Fibroblast of lung (primary cell): ENCODE data around the gene AMMECR1. TPM values are rescaled to one million over a fixed set of nuclear protein-coding genes. Genes with fewer than 3 reads are reported as not detected.

ENCODE experiments used
- DNase-seq, 2 donors: peaks; one replicate each; pipeline versions ENCODE4 v3.0.0 to v3.0.0-alpha.2; 2010; ENCODE audit warnings: low read depth in 2 of 2
- H2AFZ ChIP-seq: 2 replicates; pipeline ENCODE4 v1.5.1; 2012; ENCODE audit warnings: low read length, control low read depth, inconsistent platforms
- H3K27ac ChIP-seq: 2 replicates; pipeline ENCODE4 v1.5.1; 2011; ENCODE audit warnings: low read length, control low read depth; ENCODE audit not compliant: insufficient read depth
- H3K27me3 ChIP-seq: 2 replicates; pipeline ENCODE4 v1.5.1; 2011; ENCODE audit warnings: mild to moderate bottlenecking, low read length; ENCODE audit not compliant: control insufficient read depth, insufficient read depth
- H3K36me3 ChIP-seq: 2 replicates; pipeline ENCODE4 v1.5.1; 2011; ENCODE audit warnings: low read length; ENCODE audit not compliant: control insufficient read depth, insufficient read depth
- H3K4me1 ChIP-seq: 2 replicates; pipeline ENCODE4 v1.5.1; 2011; ENCODE audit warnings: low read length; ENCODE audit not compliant: control insufficient read depth, insufficient read depth; ENCODE audit errors: extremely low read depth
- H3K4me2 ChIP-seq: 2 replicates; pipeline ENCODE4 v1.5.1; 2011; ENCODE audit warnings: low read length, control low read depth; ENCODE audit not compliant: insufficient read depth; ENCODE audit errors: extremely low read depth
- H3K4me3 ChIP-seq, 4 experiments: fragments of 200-600 bp in 1 of 4; sonication (generic) in 1 of 4; replicated peaks in 1 of 4; 2 replicates each; pipeline ENCODE4 v1.5.1; 2011 to 2016; ENCODE audit warnings: low read length in 4 of 4, low read depth in 3 of 4, mild to moderate bottlenecking in 3 of 4, control low read depth in 2 of 4, inconsistent platforms in 1 of 4, mixed read lengths in 1 of 4; ENCODE audit not compliant: insufficient read depth in 1 of 4; ENCODE audit errors: control extremely low read depth in 1 of 4
- H3K79me2 ChIP-seq: 2 replicates; pipeline ENCODE4 v1.5.1; 2012; ENCODE audit warnings: mild to moderate bottlenecking, low read length, inconsistent platforms; ENCODE audit not compliant: control insufficient read depth, insufficient read depth
- H3K9ac ChIP-seq: 2 replicates; pipeline ENCODE4 v1.5.1; 2011; ENCODE audit warnings: mild to moderate bottlenecking, low read length, control low read depth; ENCODE audit not compliant: insufficient read depth
- H3K9me3 ChIP-seq: 2 replicates; pipeline ENCODE4 v1.5.1; 2012; ENCODE audit warnings: low read depth, low read length; ENCODE audit not compliant: control insufficient read depth, insufficient read depth
- H4K20me1 ChIP-seq: 2 replicates; pipeline ENCODE4 v1.5.1; 2011; ENCODE audit warnings: low read length; ENCODE audit not compliant: control insufficient read depth, insufficient read depth; ENCODE audit errors: extremely low read depth
- EZH2 ChIP-seq: IDR thresholded peaks from 2 replicates; pipeline ENCODE4 v1.5.1; 2012; ENCODE audit warnings: low read length, control low read depth, mild to moderate bottlenecking; ENCODE audit errors: missing control alignments
- polyA plus RNA-seq, 2 donors: library from polyadenylated mRNA; depleted of rRNA in 1 of 2; stranded (reverse) in 1 of 2; unstranded in 1 of 2; fragments of >200 nt; gene quantifications; 2 replicates each; pipeline ENCODE4 v1.2.1, GENCODE V29; 2011 to 2012; ENCODE audit warnings: missing spikeins in 1 of 2
- total RNA-seq: library from RNA; depleted of rRNA; stranded (reverse); fragments of >200 nt; gene quantifications from 2 replicates; pipeline ENCODE4 v1.2.1, GENCODE V29; 2014
- TF ChIP-seq, protein P1 (sequence below), 2 donors: IDR thresholded peaks in 1 of 2; conservative IDR thresholded peaks in 1 of 2; 1 replicate in 1 of 2; 2 replicates in 1 of 2; pipeline ENCODE4 v1.5.1; 2011 to 2012; ENCODE audit warnings: low read length in 2 of 2, control low read depth in 1 of 2, inconsistent platforms in 1 of 2, low read depth in 1 of 2, mild to moderate bottlenecking in 1 of 2

The AMMECR1 gene
- total and polyA plus RNA-seq, 2 donors (not counting 1 experiment from before 2014, with no cell fraction given), result 7.6 to 9.2 TPM

DNA sequence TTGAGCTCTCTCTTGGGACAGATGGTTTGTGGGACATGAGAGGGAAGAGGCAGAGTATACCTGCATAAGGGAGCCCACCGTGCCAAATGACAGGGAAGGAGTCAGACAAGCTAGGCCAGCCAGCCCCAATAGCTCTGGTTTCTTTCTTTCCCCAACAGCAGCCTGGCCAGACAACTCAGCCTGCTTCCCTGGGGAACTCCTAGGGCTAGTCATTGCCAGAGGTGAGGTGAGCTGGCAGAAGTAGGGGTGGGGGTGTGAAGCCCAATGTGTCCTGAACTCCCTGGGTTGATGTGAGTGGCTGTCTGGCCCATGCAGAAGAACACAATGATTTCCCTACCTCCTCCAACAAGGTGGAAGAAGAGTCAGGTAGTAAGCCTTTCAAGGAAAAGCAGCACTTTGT lies 135.5 kb downstream of the AMMECR1 start:
- Histone ChIP-seq H3K79me2 (no peaks in the 10 kb centered on the region), H2AFZ (no peak overlapping the region), H3K9me3 (no peaks in the 10 kb centered on the region), H3K27me3 (no peaks in the 10 kb centered on the region), H3K4me1 (peaks cover 8% of the 10 kb centered on the region), H3K9ac (no peak overlapping the region), H3K4me2 (no peak overlapping the region), H3K4me3 (no peak overlapping the region), H3K36me3 (no peaks in the 10 kb centered on the region), H4K20me1 (no peaks in the 10 kb centered on the region), H3K27ac (no peak overlapping the region)
- TF ChIP-seq, protein P1, sequence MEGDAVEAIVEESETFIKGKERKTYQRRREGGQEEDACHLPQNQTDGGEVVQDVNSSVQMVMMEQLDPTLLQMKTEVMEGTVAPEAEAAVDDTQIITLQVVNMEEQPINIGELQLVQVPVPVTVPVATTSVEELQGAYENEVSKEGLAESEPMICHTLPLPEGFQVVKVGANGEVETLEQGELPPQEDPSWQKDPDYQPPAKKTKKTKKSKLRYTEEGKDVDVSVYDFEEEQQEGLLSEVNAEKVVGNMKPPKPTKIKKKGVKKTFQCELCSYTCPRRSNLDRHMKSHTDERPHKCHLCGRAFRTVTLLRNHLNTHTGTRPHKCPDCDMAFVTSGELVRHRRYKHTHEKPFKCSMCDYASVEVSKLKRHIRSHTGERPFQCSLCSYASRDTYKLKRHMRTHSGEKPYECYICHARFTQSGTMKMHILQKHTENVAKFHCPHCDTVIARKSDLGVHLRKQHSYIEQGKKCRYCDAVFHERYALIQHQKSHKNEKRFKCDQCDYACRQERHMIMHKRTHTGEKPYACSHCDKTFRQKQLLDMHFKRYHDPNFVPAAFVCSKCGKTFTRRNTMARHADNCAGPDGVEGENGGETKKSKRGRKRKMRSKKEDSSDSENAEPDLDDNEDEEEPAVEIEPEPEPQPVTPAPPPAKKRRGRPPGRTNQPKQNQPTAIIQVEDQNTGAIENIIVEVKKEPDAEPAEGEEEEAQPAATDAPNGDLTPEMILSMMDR (conservative IDR thresholded peaks at IDR 0.05 in 1 of 2, IDR thresholded peaks at IDR 0.05 in 1 of 2; ENCODE audit: low read depth in 1 of 2, low read length in 2 of 2), result no peak
- no peak for TF ChIP-seq EZH2
- peak in 1 of 2 donors; percentile 20 for DNase-seq

DNA sequence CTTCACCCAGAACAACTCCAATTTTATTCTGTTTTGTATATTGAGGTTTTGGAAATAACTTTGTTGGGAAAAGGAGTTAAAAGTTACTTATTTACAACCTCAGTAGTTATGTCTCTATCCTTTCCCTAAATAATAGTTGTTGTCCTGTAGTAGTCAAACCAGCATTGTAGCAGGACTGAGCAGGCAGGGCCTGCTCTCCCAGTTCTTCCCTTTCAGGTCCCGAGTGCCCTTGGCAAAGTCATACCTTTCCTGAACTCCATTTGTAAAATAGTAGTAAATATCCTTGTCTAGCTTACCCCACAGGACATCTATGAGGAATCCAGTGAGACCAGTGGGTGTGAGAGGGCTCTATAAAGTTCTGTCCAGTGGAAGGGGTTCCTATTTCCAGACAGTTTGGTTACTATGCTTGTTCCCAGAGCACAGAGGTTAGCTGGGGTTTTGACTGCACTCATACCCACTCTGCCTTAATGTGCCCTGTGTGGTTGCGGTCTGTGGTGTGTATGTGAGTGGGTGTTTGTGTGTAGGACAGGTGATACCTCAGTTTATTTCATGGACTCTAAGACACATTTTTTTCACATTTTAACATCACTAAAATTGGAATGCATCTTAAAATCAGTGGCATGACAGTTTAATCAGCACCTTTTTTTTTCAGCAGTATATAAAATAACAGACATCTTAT lies 136.3 kb downstream of the AMMECR1 start:
- Histone ChIP-seq H2AFZ (no peak overlapping the region), H4K20me1 (no peaks in the 10 kb centered on the region), H3K9ac (no peak overlapping the region), H3K27me3 (no peaks in the 10 kb centered on the region), H3K79me2 (no peaks in the 10 kb centered on the region), H3K4me1 (peaks cover 8% of the 10 kb centered on the region), H3K4me2 (no peak overlapping the region), H3K9me3 (no peaks in the 10 kb centered on the region), H3K4me3 (no peak overlapping the region), H3K27ac (no peak overlapping the region), H3K36me3 (no peaks in the 10 kb centered on the region)
- no peak for TF ChIP-seq EZH2
- TF ChIP-seq, protein P1 (conservative IDR thresholded peaks at IDR 0.05 in 1 of 2, IDR thresholded peaks at IDR 0.05 in 1 of 2; ENCODE audit: low read depth in 1 of 2, low read length in 2 of 2), result no peak
- no peak for DNase-seq

DNA sequence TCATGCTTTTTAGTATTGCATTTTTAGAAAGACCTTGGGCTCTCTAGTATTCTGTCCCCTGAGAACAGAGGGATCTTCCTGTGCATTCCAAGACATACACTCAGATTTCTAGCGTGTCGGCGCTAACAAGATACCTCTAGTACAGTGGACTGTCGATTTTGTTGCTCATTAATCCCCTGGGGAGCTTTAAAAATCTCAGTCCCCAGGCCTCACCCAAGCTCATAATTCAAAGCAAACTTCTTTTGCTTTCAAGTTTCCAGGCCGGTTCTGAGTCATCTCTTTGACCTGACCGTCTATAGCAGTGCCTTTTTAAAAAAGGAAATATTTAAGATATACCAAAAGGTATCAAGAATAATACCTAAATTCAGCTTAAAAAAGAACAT lies 137.0 kb downstream of the AMMECR1 start:
- Histone ChIP-seq H3K4me1 (peaks cover 8% of the 10 kb centered on the region), H3K4me2 (peak overlapping the region; percentile 59), H3K79me2 (no peaks in the 10 kb centered on the region), H3K4me3 (no peak overlapping the region), H3K9ac (no peak overlapping the region), H4K20me1 (no peaks in the 10 kb centered on the region), H3K27me3 (no peaks in the 10 kb centered on the region), H3K36me3 (no peaks in the 10 kb centered on the region), H3K9me3 (no peaks in the 10 kb centered on the region), H2AFZ (no peak overlapping the region), H3K27ac (peak overlapping the region; percentile 43)
- TF ChIP-seq EZH2, result no peak
- TF ChIP-seq, protein P1 (conservative IDR thresholded peaks at IDR 0.05 in 1 of 2, IDR thresholded peaks at IDR 0.05 in 1 of 2; ENCODE audit: low read depth in 1 of 2, low read length in 2 of 2), result no peak
- peak; percentile 22 to 56 for DNase-seq
